ENCODE measurements around the gene INTS15.

Gene INTS15

DNA sequence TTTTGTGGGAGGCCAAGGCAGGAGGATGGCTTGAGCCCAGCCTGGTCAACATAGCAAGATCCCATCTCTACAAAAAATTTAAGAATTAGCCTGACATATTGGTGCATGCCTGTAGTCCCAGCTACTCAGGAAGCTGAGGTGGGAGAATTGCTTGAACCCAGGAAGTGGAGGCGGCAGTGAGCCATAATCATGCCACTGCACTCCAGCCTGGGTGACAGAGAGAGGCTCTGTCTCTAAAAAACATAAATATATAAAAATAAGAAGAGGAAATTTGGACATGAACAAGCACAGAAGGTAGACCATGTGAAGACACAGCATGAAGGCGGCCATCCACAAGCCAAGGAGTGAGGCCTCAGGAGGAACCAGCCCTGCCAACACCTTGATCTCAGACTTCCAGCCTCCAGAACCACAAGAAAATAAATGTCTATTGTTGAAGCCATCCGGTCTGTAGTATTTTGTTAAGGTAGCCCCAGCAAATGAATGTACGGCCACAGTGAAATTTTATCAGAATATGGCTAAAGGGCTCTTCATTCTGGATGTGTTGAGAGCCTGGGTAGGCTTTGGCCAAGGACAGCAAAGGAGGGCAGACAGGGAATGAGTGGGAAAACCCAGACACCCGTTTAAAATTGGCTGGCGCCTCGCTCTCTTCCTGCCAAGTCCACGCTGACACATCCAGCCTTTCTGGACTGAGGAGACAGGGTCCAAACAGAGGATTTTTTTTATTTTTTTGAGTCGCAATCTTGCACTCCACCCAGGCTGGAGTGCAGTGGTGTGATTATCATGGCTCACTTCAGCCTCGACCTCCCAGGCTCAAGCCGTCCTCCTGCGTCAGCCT lies 25.7 kb upstream of the INTS15 start:
- TF ChIP-seq, protein P1, sequence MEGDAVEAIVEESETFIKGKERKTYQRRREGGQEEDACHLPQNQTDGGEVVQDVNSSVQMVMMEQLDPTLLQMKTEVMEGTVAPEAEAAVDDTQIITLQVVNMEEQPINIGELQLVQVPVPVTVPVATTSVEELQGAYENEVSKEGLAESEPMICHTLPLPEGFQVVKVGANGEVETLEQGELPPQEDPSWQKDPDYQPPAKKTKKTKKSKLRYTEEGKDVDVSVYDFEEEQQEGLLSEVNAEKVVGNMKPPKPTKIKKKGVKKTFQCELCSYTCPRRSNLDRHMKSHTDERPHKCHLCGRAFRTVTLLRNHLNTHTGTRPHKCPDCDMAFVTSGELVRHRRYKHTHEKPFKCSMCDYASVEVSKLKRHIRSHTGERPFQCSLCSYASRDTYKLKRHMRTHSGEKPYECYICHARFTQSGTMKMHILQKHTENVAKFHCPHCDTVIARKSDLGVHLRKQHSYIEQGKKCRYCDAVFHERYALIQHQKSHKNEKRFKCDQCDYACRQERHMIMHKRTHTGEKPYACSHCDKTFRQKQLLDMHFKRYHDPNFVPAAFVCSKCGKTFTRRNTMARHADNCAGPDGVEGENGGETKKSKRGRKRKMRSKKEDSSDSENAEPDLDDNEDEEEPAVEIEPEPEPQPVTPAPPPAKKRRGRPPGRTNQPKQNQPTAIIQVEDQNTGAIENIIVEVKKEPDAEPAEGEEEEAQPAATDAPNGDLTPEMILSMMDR (IDR thresholded peaks at IDR 0.05; ENCODE audit: insufficient read depth, low read length): no peak
- no peak for TF ChIP-seq GABPA (IDR thresholded peaks at IDR 0.05; ENCODE audit: low read depth)
- TF ChIP-seq, protein P2, sequence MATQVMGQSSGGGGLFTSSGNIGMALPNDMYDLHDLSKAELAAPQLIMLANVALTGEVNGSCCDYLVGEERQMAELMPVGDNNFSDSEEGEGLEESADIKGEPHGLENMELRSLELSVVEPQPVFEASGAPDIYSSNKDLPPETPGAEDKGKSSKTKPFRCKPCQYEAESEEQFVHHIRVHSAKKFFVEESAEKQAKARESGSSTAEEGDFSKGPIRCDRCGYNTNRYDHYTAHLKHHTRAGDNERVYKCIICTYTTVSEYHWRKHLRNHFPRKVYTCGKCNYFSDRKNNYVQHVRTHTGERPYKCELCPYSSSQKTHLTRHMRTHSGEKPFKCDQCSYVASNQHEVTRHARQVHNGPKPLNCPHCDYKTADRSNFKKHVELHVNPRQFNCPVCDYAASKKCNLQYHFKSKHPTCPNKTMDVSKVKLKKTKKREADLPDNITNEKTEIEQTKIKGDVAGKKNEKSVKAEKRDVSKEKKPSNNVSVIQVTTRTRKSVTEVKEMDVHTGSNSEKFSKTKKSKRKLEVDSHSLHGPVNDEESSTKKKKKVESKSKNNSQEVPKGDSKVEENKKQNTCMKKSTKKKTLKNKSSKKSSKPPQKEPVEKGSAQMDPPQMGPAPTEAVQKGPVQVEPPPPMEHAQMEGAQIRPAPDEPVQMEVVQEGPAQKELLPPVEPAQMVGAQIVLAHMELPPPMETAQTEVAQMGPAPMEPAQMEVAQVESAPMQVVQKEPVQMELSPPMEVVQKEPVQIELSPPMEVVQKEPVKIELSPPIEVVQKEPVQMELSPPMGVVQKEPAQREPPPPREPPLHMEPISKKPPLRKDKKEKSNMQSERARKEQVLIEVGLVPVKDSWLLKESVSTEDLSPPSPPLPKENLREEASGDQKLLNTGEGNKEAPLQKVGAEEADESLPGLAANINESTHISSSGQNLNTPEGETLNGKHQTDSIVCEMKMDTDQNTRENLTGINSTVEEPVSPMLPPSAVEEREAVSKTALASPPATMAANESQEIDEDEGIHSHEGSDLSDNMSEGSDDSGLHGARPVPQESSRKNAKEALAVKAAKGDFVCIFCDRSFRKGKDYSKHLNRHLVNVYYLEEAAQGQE (IDR thresholded peaks at IDR 0.05; ENCODE audit: insufficient replicate concordance, low read depth): no peak
- no peak for TF ChIP-seq POLR2AphosphoS5 (IDR thresholded peaks at IDR 0.05; ENCODE audit: low read depth)
- no peak for TF ChIP-seq SPI1 (IDR thresholded peaks at IDR 0.05; ENCODE audit: borderline replicate concordance, low read depth)
- no peaks in the 10 kb centered on the region for H3K27me3 ChIP-seq (ENCODE audit: insufficient read depth, poor library complexity, severe bottlenecking)
- no peak for DNase-seq (ENCODE audit: low read depth in 1 of 2, low spot score in 1 of 2)
- no peak overlapping the region for H3K4me3 ChIP-seq (replicated peaks; ENCODE audit: insufficient read depth, low read length)
- no peak overlapping the region for H3K27ac ChIP-seq (replicated peaks)

DNA sequence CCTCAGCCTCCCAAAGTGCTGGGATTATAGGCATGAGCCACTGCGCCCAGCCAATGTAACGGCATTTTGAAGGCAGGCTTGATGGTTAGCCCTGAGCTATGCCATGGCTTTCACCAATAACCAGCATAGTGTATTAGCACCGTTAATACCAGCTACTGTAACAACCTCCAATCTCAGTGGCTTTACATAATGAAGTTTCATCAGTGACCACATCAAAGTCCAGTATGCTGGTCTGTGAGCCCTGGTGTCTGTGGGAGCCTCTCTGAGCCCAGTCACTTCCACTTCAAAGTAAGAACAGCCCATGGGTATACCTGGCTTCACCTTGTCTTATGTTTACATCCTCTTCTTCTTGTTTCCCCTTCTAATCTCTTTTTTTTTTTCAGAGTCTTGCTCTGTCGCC lies 24.2 kb upstream of the INTS15 start:
- Histone ChIP-seq H3K27me3 (ENCODE audit: insufficient read depth, poor library complexity, severe bottlenecking) (no peaks in the 10 kb centered on the region), H3K27ac (replicated peaks) (no peak overlapping the region), H3K4me3 (replicated peaks; ENCODE audit: insufficient read depth, low read length) (no peak overlapping the region)
- DNase-seq (ENCODE audit: low read depth in 1 of 2, low spot score in 1 of 2): no peak
- TF ChIP-seq SPI1 (IDR thresholded peaks at IDR 0.05; ENCODE audit: borderline replicate concordance, low read depth): no peak
- TF ChIP-seq, protein P2 (IDR thresholded peaks at IDR 0.05; ENCODE audit: insufficient replicate concordance, low read depth): no peak
- TF ChIP-seq, protein P1 (IDR thresholded peaks at IDR 0.05; ENCODE audit: insufficient read depth, low read length): no peak
- no peak for TF ChIP-seq GABPA (IDR thresholded peaks at IDR 0.05; ENCODE audit: low read depth)
- no peak for TF ChIP-seq POLR2AphosphoS5 (IDR thresholded peaks at IDR 0.05; ENCODE audit: low read depth)

DNA sequence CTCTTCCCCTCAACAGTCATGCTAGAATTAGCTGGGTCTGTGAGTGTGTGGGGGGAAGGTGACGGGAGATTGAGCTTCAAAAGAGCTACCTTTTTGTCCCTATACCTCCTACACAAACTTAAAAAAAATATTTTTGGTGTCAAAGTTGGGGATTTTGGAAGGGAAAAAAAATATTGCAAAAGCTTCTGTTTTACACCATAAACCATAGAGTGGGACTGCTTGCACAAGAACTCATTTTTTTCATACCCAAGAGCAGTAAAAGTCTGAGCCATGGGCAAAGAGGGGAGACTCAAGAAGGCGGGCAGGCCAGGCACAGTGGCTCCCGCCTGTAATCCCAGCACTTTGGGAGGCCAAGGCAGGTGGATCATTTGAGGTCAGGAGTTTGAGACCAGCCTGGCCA lies 21.9 kb upstream of the INTS15 start:
- H3K27ac ChIP-seq (replicated peaks): no peak overlapping the region
- no peaks in the 10 kb centered on the region for H3K27me3 ChIP-seq (ENCODE audit: insufficient read depth, poor library complexity, severe bottlenecking)
- TF ChIP-seq SPI1 (IDR thresholded peaks at IDR 0.05; ENCODE audit: borderline replicate concordance, low read depth): no peak
- TF ChIP-seq, protein P2 (IDR thresholded peaks at IDR 0.05; ENCODE audit: insufficient replicate concordance, low read depth): no peak
- DNase-seq (ENCODE audit: low read depth in 1 of 2, low spot score in 1 of 2): no peak
- H3K4me3 ChIP-seq (replicated peaks; ENCODE audit: insufficient read depth, low read length): no peak overlapping the region

Data from HL-60 (cell line).